ENCODE data around the gene RPRML.
A peak's percentile ranks its signal among the peaks of the same experiment; 100 is the strongest.
"Not testable (repeated sequence)": the region's sequence is repeated elsewhere in the genome, so short reads cannot be mapped to it uniquely, and the experiment has no call there.

Gene RPRML

DNA sequence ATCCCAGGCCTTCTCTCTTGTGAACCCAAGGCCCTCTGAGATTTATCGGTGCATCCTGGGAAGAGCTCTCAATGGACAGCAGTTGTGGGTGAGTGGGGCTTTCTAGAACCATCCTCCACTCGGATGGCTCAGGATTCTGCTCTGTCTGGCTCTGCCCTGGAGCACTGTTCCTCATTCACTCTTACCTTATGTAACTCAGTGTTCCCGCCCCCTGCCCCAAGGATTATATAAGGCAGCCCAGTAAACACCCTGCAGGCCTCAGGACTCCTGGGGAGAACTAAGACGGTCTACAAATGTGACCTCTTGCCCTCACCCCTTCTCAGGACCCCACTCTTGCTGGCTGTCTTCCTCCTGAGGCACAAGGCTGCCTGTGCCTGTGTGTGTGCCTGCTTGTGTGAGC, 3.8 kb downstream of the RPRML start:
- DNase-seq, result no peak

DNA sequence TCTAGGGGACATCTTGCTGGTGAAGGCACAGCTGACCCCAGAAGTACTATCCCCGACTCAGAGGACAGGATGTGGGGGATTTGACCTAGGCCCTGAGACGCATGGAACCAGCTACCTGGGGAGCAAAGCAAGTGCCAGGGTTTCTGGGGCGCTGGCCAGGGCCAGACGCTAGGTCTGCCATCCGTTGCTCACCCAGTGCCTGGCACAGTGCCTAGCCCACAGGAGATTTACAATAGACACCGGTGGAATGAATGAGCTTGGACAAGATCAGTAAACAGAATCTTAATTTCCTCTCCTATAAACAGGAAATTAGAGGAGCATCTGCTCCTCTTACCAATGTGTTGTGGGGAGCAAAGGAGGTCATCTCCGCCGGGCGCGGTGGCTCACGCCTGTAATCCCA, 5.0 kb downstream of the RPRML start:
- no peak for DNase-seq

DNA sequence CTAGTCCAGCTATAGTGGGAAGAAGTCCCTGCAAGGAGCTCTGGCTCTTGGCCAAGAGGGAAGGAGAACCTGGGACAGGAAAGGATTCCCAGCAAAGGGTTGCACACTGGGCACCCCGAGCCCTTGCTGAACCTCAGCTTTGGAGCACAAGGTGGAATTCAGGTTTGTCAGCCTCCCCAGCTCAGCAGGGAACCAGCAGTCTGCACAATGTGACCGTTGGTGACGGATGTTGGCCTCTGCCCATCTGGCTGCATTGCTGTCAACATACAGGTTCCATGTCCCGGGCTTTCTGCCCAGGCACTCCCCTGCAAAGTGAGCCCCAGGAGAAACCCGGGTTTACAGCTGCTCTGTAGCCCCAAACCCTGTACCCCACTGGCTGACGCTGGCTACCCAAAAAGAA, 6.7 kb downstream of the RPRML start:
- DNase-seq, result no peak

DNA sequence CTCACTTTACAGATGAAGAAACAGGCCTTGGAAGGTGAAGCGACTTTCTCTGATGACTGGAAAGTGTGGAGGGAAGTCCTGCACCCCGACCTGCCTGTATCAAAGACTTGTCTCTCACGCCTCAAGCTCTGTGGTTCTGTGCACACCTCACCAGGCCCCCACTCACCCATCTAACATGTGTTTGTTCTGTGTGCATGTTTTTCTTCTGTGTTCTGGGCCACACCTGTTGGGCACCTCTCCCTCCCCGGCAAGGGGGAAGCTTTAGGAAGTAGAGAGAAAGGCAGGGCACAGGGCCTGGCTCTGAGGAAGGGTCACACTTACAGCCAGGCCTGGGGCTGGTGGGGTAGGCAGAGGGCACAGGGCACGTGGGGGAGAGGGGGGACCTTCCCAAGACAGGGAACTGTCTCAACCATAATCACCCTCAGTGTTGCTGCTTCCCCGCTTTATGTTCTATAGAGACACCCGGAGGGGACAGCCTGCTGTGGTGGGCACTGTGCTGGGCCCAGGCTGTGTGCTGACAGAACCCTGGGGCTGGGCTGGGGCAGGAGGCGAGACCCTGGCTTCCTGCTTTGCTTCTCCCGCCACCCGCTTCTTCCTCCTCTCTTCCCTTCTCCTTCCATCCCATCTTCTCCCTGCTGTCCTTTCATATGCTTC, 7.3 kb downstream of the RPRML start:
- no peak for DNase-seq

DNA sequence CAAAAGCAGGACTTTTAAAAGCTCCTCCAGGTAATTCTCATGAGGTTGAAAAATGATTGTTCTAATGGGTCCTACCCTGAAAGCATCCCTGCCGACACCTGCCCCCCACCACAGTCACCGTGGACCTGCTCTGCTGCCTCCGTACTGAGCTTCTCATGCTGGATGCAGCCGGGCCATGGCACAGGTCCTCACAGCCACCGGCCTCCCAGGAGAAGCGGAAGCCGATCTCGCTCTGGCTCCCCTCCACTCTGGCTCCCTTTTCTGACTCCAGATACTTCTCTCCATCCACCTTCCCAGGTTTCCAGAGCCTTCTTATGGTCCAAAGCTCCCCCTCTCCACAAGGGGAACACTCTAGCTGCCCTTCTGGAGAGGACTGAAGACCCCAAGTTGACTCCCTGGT, 10.2 kb downstream of the RPRML start:
- DNase-seq, result no peak

DNA sequence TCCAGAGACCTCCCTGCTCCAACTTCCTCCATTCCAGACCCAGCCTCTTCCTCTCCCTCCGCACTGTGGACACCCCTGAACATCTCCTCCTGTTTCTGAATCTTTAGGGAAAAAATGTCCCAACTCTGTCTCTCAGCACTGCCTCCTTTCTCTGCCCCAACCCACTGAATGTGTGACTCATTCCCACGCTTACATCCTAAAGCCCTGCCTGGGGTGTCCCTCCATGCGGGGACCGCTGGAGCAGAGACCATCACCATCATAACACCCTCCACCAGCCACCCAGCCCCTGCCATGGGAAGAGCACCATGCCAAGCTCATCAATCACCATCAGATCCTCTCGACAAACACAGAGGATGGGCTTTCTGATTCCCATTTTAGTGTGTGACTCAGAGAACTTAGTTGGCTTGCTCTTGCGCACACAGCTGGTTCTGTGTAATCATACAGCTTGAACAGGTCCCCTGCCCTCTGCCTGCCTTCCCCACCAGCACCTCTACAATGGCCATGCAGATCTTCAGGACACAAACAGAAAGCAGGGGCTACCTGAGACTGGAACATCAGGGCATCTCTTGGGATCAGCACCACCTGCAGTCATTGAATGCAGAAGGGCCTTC, 10.7 kb downstream of the RPRML start:
- no peak for DNase-seq

DNA sequence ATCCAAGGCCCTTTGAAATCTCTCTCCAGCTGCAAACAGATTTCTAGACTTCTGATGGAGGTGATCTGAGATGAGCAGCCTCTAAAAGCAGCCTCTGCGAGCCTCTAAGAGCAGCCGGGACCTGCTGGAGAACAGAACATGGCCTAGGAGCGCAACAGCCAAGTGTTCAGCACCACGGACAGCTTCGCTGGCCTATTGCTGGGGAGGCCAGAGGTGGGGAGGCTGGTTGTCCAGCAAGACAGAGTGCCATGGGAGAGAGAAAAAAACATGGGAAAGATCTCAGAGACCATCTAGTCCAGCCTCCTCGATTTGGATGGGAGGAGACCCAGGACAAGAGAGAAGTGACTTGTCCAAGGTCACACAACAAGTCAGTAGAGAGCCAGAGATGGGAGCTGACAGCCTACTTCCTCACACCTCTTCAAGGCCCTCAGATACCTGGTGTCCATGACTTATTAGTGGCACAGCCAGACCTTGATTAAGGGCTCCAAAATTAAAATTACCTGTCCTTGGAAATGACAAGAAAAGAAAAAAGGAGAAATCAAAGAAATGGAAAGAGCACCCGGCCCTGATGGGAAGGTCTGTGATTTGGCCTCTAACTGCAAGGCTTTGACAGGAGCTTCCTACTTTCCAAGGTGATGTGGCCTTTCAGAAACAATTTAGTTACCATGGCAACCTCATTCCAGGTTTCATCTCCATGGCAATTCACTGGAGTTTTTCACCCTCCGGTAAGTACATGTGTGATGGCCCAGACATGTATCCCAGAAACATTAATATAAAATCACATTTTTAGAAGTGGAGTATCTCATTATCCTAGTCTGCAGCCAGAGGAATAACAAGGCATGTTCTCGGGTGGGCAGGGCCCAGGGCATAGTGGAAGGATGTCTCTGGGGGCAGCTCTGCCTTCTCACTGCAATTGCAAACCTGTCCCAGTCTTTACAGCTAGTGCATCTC, 14.5 kb downstream of the RPRML start:
- no peak for DNase-seq

DNA sequence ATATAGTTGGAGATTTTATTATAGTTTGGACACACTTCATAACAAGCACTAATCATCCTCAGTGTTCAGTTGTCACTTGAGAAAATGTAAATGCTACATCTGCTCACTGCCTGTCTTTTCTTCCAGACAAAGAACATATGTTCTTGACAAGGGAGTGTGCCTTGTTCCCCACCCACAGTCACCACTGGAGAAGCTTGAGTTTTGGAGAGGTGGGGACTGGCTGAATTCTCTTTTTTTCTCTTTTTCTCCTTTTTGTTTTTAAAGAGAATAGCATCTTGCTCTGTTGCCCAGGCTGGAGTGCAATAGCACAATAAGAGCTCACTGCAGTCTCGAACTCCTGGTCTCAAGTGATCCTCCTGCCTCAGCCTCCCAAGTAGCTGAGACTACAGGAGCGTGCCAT, 15.5 kb downstream of the RPRML start:
- no peak for DNase-seq

DNA sequence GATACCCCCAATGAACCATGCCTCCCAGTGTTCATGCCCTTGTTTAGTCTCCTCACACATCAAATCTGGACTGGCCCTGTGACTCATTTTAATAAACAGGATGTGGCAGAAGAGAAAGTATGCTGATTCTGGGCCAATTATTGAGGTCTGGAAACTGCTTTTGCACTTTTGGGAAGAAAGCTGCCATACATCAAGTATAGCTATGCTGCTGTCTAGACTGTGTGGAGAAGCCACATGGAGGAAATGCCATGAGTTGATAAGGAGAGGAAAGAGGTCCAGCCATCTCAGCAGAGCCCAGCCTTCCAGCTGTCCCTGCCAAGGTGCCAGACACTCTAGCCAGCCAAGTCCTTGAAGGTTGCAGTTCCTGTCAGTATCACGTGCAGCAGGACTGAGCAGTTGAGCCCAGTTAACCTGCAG, 16.7 kb downstream of the RPRML start:
- no peak for DNase-seq

DNA sequence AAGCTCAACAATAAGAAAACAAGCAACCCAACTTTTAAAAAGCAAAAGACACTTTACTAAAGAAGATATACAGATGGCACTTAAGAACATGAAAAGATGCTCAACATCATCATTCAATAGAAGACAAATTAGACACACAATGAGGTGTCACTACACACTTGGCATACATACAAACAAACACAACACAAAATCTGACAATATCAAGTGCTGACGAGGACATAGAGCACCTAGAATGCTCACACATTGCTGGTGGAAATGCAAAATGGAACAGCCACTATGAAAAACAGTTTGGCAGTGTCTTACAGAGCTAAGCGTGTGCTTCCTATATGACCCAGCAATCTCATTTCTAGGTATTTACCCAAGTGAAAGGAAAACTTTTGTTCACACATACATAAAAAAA, 18.9 kb downstream of the RPRML start:
- no peak for DNase-seq

DNA sequence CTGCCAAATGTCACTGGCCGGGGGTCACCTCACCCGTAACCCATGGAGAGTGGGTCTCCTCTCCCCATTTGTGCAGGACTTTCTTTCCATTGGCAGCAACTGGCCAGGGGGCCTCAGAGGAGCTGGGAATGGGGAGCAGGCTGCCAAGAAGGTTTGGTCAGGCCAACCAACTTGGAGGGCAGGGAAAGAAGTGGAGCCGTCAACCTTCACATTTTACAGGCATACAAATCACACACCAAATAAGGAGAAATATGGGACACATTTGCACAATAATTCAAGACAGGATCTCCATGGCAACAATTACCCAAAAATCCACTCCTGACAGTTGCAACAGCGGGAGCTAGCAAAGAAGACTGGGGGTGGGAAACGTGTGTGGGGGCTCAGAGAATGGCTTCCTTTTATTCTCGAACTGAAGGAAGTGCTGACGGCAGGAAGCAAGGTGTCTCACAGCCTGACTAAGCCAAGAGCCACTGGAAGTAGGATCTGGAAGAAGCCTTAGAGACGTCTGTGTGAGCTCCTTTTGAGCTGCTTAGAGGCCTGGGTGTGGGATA, 20.9 kb downstream of the RPRML start:
- no peak for DNase-seq

DNA sequence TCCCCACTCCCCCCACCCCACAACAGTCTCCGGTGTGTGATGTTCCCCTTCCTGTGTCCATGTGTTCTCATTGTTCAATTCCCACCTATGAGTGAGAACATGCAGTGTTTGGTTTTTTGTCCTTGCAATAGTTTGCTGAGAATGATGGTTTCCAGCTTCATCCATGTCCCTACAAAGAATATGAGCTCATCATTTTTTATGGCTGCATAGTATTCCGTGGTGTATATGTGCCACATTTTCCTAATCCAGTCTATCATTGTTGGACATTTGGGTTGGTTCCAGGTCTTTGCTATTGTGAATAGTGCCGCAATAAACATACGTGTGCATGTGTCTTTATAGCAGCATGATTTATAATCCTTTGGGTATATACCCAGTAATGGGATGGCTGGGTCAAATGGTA, 25.9 kb downstream of the RPRML start:
- not testable (repeated sequence) for DNase-seq

DNA sequence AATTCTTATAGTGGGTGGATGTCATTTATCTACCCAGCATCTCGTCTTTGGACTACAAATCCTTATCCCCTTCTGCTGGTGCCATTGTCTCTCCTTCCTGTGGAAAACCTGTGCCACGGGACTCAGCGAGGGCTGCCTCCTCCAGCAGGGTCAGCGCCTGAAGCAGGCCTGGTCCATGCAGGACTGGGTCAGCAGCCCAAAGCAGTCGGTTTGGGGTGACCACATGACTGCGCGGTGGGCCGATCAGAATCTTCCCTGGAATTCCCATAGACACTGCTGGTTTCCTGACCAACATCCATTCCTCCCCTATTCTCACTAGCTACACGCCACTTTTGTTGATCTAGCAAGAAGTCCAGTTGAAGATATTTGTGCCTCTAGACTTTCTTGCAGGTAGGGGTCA, 26.9 kb downstream of the RPRML start:
- DNase-seq, result no peak

DNA sequence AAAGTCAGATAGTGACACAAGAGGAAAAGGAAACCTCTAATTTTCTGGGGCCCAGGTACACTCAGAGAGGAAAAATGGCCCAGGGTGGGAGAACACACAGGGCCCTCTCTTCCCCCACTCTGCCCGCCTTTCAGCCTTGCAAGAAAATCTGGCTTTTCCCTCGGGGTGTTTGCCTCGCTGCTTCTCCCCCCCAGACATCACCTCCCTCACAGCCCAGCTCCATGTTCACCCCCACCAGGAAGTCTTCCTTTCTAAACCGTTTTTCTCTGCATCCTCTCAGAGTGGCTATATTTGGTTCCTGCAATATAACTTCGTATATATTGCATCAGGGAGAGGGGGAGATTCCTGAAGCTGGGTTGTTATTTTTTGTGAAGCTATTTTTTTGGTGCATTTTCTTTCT, 27.3 kb downstream of the RPRML start:
- no peak for DNase-seq

DNA sequence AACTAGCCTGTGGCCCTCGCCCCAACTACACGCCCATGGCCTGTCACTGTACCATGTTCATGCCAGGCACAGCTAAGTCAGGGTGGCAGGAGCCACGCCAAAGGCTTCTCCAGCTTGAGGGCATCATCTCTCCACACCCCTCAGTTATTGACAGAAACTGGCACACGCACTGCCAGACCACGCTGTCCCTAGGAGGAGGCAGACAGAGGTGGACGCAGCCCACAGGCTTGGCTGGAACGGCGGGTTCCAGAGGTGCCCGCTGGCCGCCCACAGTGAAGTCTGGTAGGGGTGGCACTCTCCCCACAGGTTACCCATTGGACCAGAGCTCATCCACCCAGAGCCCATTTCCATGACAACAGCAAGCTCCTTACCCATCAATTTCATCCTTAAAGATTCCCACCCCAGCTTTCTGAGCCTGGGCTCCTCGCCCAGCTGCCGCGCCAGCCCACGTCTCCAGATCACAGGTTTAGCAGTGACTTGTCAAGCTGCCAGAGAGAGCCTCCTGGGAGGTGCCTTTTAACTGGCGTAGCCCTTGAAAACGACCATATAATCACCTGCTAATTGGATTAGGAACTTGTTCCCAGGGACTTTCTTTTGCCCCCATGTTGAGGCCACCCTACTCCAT, 27.9 kb downstream of the RPRML start:
- DNase-seq, result no peak

DNA sequence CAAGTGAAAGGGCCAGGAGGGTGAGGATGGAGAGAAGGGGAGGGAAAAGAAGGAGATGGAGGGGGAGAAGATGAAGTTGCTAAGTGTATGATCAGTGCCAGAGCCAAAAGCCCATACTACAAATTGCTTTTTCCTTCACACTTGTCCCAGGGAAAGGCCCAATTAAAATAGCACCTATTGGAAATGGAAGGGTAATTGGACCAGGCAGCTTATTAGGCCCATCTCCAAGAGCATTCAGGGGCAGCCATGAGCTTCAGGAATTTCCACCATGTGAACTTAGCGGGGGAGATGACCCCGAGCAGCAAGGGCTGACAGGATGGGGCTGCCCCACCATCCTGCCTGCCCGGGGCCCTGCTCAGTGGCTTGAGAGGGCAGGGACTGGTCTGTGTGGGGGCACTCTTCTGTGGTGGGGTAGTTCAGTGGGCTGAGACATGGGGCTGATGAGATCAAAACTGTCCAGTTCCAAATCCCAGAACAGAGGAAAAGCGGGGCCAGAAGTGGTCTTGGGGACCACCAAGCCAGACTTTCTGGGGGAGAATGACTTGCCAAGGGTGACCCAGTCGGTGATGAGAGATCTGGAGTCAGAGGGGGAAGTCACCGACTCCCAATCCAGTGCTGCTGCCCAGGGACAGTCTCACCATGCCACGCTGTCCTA, 28.6 kb downstream of the RPRML start:
- DNase-seq, result no peak

DNA sequence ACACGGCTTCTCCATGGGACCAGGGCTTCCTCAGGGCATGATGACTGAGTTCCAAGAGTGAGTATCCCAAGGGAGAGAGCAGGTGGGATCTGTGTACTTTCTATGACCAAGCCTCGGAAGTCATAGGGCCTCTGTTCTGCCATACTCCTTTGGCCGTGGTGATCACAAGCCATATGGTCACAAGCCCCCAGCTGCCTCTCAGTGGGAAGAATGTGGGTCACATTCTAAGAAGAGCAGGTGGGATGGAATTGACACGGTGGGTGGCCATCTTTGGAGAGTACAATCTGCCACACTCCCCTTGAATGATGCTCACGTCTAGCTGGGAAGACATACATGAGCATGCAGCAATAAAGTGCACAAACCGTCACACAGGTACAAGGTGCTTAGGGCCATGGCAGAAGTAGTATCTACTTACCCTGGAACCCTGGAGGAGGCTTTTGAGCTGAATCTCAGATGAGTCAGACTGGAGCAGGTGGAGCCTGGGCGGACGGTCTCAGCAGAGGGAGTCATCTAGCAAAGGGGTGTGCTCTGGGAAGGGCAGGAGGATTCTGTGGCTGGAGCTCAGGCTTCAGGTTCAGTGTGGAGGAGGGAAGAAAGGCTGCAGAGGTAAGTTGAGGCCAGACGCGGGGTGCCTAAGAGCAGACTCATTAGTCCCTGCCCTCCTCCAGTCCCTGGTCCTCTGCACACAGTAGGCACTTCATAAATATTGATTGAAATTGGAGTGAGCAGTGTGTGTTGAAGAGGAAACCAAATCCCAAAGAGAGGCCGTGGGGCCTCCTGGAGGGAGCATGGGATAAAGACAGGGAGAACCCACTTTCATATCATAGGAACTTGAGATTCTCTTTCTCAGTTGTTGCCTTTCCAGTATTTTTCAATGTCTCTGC, 29.5 kb downstream of the RPRML start:
- no peak for DNase-seq

DNA sequence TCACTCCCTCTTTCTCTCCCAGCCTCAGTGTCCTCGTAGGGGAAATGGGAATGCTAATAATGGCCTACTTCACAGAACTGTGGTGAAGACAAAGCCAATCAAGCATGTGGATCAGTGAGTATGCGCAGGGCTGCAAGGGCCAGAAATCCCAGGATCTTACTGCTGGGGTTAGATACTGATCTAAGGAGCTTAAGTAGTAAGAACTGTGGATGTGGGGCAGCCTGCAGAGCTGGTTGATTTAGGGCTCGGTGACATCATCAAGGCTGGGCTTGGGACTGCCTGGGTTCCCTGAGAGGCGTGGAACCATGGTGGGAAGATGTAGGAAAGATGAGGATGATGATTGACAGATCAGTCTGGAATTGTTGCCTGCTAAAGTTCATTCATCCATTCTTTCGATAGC, 30.5 kb downstream of the RPRML start:
- DNase-seq, result no peak

DNA sequence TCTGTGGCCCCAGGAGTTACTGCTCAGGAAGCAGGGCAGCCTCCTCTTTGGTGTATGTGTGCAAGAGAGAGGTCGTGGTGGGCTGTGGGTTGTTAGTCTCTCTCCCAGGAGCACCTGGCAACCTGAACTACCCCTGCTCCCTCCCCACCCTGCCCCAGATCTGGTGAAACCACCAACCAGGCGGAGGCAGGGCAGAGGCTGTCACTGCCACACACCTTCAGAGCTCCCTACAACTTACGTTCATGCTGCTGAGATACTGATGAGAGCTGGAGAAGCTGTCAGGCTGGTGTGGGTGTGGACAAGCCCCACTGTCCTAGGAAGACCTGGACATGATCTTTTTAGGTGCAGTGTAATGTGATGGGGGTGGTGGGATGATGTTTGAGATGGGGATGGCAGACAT, 31.8 kb downstream of the RPRML start:
- DNase-seq, result no peak

DNA sequence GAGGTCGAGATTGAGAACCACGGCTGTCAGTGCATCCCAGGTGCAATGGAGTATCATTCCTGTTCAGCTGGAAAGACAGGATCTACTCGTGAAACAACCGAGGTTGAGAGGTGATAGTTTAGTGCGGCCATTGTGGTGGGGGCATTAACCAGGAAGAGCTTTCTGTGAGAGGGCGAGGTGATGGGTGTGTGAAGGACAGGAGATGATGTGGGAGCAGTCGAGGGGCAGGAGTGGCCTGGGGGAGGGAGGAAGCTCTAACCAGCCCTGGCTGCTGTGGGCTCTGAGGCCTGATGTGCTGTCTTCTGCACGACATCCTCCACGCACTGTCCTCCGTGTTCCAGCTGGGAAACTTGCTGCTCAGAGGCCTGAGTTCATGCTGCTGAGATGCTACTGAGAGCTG, 34.1 kb downstream of the RPRML start:
- DNase-seq, result peak; percentile 42

DNA sequence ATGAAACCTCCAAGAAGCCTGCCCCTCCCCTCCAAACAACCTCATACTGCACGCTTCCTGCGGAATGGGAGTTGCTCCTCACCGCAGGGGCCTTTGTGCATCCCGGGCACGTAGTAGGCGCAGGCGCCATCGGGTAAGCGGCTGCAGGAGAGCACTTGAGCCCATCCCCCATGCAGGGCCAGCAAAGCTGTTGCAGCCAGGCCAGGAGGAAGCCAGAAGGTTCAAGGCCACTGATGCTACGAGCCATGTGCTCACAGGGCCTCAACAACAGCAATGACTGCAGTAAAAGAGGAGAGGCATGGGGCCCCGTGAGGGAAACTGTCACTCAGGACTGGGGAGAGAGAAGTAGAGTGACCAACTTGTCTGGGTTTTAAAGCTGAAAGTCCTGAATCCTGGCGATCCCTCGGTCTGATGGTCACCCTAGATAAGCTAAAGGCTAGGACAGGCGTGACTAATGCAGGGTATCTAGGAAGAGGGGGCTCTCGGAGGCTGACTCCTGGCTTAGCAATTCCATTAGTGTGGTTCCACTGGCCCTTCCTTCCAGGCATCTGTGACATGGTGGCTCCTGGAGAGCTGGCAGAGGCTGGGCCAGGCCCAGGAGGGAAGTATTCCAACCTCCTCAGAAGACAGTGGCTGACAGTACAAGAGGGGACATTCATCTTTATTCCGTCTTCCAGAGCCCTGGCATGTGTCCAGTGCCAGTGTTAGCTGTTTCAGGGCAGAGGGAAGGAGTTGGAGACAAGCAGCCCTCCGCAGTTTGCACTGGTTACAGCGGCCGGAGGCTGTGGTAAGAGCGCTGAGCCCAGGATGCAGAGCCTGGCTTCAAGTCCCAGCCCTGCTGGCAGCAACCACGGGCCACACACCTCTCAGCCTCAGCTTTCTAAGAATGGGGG, 35.3 kb downstream of the RPRML start:
- DNase-seq, result peak; percentile 42
